Bronchial epithelial cell (primary cell): ENCODE data around the gene OCIAD2. TPM values are rescaled to one million over a fixed set of nuclear protein-coding genes. Genes with fewer than 3 reads are reported as not detected.
A peak's percentile ranks its signal among the peaks of the same experiment; 100 is the strongest.
"Not testable (repeated sequence)": the region's sequence is repeated elsewhere in the genome, so short reads cannot be mapped to it uniquely, and the experiment has no call there.

Source experiments
- DNase-seq: peaks from one replicate; pipeline ENCODE4 v3.0.0-alpha.2; 2010; ENCODE audit warnings: low read depth
- FAIRE-seq: peaks from 2 replicates; lab custom pipeline; 2011; peaks lifted over from hg19 to GRCh38; lab: Jason Lieb, UNC
- H3K27me3 ChIP-seq: 2 replicates; pipeline ENCODE4 v1.5.1; 2011; ENCODE audit warnings: low read length; ENCODE audit not compliant: control insufficient read depth, insufficient read depth
- H3K36me3 ChIP-seq: 2 replicates; pipeline ENCODE4 v1.5.1; 2011; ENCODE audit warnings: low read length; ENCODE audit not compliant: control insufficient read depth, insufficient read depth
- H3K4me3 ChIP-seq: 2 replicates; pipeline ENCODE4 v1.5.1; 2011; ENCODE audit warnings: mild to moderate bottlenecking, low read depth, low read length, control low read depth
- total RNA-seq: library from RNA; depleted of rRNA; stranded (reverse); fragments of >200 nt; gene quantifications from 2 replicates; pipeline ENCODE4 v1.2.1, GENCODE V29; 2014
- TF ChIP-seq, protein P1 (sequence below): IDR thresholded peaks from 2 replicates; pipeline ENCODE4 v1.5.1; 2011; ENCODE audit warnings: mild to moderate bottlenecking, moderate library complexity, low read length, control low read depth, inconsistent platforms; ENCODE audit not compliant: insufficient read depth, severe bottlenecking

Gene OCIAD2
- total RNA-seq, 1 donor from 2014 or later, result 162 TPM

DNA sequence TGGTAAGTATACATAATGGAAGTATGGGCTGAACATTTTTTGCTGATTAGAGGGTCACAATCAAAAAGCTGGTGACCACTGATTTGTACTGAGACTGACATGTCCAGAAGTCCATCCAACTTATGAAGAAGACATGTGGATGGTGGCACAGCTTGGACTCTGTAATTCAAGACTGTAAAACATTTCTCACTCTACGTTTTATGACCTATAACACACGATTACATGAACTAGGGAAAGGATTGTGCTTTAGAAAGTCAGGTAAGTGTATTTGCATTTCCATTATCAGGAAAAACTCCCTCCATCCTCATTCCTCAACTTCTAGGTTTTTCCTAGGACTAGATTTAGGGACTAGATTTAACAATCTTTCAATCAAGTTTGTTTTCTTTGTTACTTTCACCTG lies 30.5 kb upstream of the OCIAD2 start:
- TF ChIP-seq, protein P1, sequence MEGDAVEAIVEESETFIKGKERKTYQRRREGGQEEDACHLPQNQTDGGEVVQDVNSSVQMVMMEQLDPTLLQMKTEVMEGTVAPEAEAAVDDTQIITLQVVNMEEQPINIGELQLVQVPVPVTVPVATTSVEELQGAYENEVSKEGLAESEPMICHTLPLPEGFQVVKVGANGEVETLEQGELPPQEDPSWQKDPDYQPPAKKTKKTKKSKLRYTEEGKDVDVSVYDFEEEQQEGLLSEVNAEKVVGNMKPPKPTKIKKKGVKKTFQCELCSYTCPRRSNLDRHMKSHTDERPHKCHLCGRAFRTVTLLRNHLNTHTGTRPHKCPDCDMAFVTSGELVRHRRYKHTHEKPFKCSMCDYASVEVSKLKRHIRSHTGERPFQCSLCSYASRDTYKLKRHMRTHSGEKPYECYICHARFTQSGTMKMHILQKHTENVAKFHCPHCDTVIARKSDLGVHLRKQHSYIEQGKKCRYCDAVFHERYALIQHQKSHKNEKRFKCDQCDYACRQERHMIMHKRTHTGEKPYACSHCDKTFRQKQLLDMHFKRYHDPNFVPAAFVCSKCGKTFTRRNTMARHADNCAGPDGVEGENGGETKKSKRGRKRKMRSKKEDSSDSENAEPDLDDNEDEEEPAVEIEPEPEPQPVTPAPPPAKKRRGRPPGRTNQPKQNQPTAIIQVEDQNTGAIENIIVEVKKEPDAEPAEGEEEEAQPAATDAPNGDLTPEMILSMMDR, result no peak
- no peaks in the 10 kb centered on the region for H3K36me3 ChIP-seq
- DNase-seq (no peak), FAIRE-seq (no peak)
- no peaks in the 10 kb centered on the region for H3K27me3 ChIP-seq
- H3K4me3 ChIP-seq, result no peak overlapping the region

DNA sequence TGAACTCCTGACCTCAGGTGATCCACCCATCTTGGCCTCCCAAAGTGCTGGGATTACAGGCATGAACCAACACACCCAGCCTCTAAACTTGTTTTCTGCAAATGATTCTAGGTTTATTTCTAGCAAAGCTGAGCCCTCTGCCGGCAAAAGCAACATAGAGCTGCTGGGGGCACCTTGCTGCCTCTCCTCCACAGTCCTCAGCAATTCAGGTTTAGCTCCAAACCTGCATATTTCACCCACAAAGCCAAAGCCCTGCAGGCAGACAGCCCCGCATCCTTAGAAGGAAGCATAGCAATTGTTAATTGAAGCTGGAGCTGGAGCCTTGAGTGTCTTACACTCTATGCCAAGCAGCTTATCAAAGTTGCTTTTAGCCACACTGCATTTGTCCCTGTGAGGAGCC lies 24.9 kb upstream of the OCIAD2 start:
- FAIRE-seq, result no peak
- TF ChIP-seq, protein P1, result peak; percentile 9

DNA sequence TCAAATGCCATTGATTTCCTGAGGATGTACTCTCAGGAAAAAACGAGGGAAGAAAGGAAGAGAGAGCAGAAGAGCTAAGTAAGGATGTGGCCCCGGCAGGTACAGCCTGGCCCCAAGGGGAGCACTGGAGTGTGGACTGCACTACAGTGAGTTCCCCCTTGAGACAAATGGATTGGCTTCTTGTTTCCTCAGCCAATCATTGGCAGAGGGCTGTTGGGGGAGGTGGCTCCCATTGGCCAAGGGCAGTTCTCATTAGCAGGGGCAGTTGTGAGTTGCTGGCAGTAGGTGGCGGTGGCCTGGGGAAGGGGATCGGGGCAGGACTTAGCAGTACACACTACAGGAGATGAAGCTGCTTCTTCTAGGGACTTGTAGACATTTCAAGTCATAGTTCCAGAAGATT lies 24.1 kb upstream of the OCIAD2 start:
- DNase-seq, result no peak

More for the DNA sequence above, 24.9 kb upstream of the OCIAD2 start:
- Histone ChIP-seq H3K27me3 (no peaks in the 10 kb centered on the region), H3K4me3 (no peak overlapping the region), H3K36me3 (no peaks in the 10 kb centered on the region)
- no peak for DNase-seq

DNA sequence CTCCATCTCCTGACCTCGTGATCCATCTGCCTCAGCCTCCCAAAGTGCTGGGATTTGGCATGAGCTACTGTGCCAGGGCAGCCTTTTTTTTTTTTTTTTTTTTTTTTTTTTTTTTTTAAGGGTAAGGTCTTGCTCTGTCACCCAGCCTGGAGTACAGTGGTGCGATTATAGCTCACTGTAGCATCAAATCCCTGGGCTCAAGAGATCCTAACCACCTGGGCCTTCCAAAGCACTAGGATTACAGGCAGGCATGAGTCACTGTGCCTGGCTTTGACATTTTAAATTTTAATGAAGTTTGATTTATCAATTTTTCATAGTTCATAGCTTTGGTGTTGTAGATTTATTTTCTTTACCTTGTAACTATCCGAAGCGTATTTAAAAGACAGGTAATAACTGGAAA lies 17.8 kb upstream of the OCIAD2 start:
- Histone ChIP-seq H3K4me3 (no peak overlapping the region), H3K27me3 (no peaks in the 10 kb centered on the region), H3K36me3 (no peaks in the 10 kb centered on the region)
- DNase-seq, result no peak
- no peak for FAIRE-seq
- TF ChIP-seq, protein P1, result no peak

More for the DNA sequence above, 24.1 kb upstream of the OCIAD2 start:
- TF ChIP-seq, protein P1, result no peak
- Histone ChIP-seq H3K4me3 (no peak overlapping the region), H3K36me3 (no peaks in the 10 kb centered on the region), H3K27me3 (no peaks in the 10 kb centered on the region)
- FAIRE-seq, result no peak

DNA sequence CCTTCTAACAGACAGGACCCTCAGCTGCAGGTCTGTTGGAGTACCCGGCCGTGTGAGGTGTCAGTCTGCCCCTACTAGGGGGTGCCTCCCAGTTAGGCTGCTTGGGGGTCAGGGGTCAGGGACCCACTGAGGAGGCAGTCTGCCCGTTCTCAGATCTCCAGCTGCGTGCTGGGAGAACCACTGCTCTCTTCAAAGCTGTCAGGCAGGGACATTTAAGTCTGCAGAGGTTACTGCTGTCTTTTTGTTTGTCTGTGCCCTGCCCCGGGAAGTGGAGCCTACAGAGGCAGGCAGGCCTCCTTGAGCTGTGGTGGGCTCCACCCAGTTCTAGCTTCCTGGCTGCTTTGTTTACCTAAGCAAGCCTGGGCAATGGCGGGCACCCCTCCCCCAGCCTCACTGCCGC lies 16.5 kb upstream of the OCIAD2 start:
- FAIRE-seq, result not testable (repeated sequence)

DNA sequence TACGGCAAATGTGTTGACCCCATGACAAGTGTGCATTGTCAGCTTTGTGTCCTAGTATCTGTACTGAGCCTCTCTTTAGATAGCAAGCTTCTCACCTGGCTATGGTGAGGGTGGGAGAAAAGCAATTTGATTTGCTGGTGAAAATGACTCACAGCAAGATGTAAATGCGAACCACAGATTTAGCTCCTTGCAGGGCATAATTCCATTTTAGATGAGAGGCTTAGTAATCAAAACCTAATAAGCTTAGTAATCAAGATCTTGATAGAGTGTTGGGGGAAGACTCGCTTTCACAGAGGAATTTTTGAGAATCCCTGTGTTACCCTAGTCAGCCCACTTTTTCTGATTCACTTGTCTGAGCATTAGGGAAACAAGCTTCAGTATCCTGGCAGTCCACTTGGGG lies 7.7 kb upstream of the OCIAD2 start:
- H3K27me3 ChIP-seq, result no peaks in the 10 kb centered on the region
- FAIRE-seq (no peak), DNase-seq (peak; percentile 67)
- no peaks in the 10 kb centered on the region for H3K36me3 ChIP-seq
- TF ChIP-seq, protein P1, result no peak
- no peak overlapping the region for H3K4me3 ChIP-seq

More for the DNA sequence above, 16.5 kb upstream of the OCIAD2 start:
- DNase-seq, H3K4me3 ChIP-seq, H3K36me3 ChIP-seq, H3K27me3 ChIP-seq: not testable (repeated sequence)
